HG03432 (cell line): ENCODE results near the gene RNF217.
"Not testable (repeated sequence)": the region's sequence is repeated elsewhere in the genome, so short reads cannot be mapped to it uniquely, and the experiment has no call there.

Experiments used
- ATAC-seq: cut with Tn5 transposase; IDR thresholded peaks from one replicate; pipeline ENCODE4 v1.9.1; 2021; ENCODE audit warnings: mild to moderate bottlenecking, moderate library complexity; ENCODE audit not compliant: unreplicated experiment

The RNF217 gene

GRCh38 chr6:124962639-124963415, 590 bp downstream of the RNF217 start:
- ATAC-seq, result peak; percentile 40

- ATAC-seq, result no peak
Measured at GRCh38 chr6:124963416-124963785, 1.2 kb downstream of the RNF217 start.

GRCh38 chr6:124963831-124964763, 1.9 kb downstream of the RNF217 start:
- no peak for ATAC-seq

GRCh38 chr6:124964764-124965105, 2.5 kb downstream of the RNF217 start:
- no peak for ATAC-seq

GRCh38 chr6:124965424-124965850, 3.2 kb downstream of the RNF217 start:
- ATAC-seq, result not testable (repeated sequence)

GRCh38 chr6:124967444-124967843, 5.2 kb downstream of the RNF217 start:
- ATAC-seq, result no peak

- no peak for ATAC-seq
Measured at GRCh38 chr6:124968401-124968800, 6.2 kb downstream of the RNF217 start.

GRCh38 chr6:124970243-124970642, 8.0 kb downstream of the RNF217 start:
- ATAC-seq, result no peak

GRCh38 chr6:124970763-124971162, 8.5 kb downstream of the RNF217 start:
- ATAC-seq, result no peak

GRCh38 chr6:124973780-124974179, 11.5 kb downstream of the RNF217 start:
- no peak for ATAC-seq

- ATAC-seq, result no peak
Measured at GRCh38 chr6:124974771-124975377, 12.6 kb downstream of the RNF217 start.

GRCh38 chr6:124977067-124977908, 15.1 kb downstream of the RNF217 start:
- ATAC-seq, result peak; percentile 60

GRCh38 chr6:124978451-124979293, 16.4 kb downstream of the RNF217 start:
- no peak for ATAC-seq

GRCh38 chr6:124979294-124979678, 17.0 kb downstream of the RNF217 start:
- no peak for ATAC-seq

GRCh38 chr6:124982669-124983068, 20.4 kb downstream of the RNF217 start:
- ATAC-seq, result no peak

GRCh38 chr6:124983383-124984083, 21.3 kb downstream of the RNF217 start:
- peak; percentile 74 for ATAC-seq

GRCh38 chr6:124984668-124985338, 22.6 kb downstream of the RNF217 start:
- ATAC-seq, result no peak

- ATAC-seq, result no peak
Measured at GRCh38 chr6:124986164-124986563, 23.9 kb downstream of the RNF217 start.

- ATAC-seq, result no peak
Measured at GRCh38 chr6:124987291-124987690, 25.1 kb downstream of the RNF217 start.
